HG02870 (cell line): Measurements from ENCODE around the gene TANC1.
"Not testable (repeated sequence)": the region's sequence is repeated elsewhere in the genome, so short reads cannot be mapped to it uniquely, and the experiment has no call there.

Source experiments
- ATAC-seq: cut with Tn5 transposase; IDR thresholded peaks from one replicate; pipeline ENCODE4 v1.9.1; 2021; ENCODE audit warnings: mild to moderate bottlenecking, moderate library complexity; ENCODE audit not compliant: unreplicated experiment

TANC1 gene

DNA sequence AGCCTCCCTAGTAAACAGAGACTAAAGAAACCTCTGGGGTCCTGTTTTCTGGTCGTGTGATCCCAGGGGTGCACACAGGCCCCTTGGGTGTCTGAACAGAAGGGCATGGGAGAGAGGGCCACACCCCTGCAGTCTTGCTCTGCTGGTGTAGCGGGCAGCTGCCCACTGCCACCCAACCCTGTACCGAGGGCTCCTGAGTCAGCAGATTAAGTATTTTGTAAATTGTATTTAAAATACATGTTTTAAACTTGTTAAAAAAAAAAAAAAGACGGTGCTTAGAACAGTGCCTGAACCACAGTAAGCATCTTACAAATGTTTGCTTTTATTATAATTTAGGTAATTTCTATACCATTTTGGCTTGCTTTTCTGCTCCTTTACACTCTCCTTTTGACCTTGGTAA lies 113.7 kb downstream of the TANC1 start:
- no peak for ATAC-seq

DNA sequence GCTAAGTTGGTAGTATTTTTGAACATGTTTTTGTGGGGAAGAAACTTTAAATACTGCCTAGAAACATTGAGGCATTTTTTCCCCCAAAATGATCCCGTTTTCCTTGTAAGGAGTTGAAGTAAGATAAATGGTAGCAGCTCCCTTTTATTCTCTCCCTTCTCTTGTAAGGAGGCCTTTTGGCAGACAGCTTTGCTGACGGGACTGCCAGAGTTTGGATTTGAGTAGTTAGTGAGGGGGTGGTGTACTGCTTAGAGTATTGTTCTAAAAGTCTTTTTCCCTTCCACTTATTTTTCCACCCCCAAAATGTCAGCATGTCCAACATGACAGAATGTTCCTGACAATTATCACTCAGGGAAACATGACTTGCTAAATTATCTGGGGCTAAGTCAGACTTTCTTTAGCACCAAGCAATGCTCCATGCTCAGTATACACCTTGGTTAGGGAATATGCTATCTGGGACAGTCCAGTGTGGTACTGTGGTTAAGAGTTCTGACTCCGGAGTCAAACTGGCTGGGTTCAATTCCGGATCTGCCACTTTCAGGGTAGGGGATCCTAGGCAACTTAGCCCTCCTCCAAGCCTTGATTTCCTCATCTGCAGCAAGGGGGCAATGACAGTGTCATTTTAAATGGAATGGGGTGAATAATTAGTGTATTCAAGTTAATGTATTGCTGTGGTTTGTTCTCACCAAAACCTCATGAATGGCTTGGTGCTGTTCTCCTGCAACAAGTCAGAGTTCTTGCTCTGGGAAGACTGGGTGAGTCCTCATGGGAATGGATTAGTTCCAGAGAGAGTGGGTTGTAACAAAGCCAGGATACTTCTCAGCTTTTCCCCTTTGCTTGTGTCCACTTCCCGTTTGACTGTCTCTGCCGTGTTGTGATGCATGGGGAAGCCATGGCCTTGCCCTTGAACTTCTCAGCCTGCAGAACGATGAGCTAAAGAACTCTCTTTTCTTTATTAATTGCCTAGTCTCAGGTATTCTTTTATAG lies 116.2 kb downstream of the TANC1 start:
- no peak for ATAC-seq

DNA sequence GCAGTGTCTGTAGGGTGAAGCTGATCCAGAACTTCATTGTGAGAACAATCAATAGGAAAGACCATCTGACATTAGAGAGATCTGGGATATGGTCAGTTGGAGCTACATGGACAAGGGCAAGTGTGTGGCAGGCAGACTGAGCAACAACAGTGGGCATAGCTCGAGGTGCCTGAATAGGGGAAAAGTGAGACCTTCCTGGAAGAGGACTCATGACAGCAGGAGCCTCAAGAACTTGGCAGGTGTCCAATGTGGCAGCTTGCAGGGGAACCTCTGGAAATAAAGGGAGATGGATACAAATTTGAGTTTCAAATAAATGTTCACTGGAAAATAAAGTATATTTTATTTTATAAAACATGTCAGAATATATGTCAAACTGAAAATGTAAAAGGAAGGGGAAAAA lies 117.9 kb downstream of the TANC1 start:
- no peak for ATAC-seq

DNA sequence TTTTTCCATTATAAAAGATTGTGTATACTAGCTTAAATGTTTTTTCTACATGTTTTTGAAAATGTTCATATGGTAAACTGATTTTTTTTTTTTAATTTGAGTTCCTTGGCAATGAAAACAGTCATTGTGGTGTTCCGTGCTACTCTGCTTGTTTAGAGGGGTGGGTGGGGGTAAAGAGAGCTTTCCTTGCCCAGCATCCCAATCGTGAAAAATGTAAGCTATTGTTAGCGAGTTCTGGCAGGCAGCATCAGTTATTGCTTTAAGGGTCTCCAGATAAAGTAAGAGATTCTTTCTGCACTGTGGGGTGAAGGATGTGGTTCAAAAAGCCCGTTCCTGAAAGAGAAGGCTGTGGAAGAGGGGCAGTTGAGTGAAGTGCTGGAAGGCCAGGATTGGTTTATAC lies 118.4 kb downstream of the TANC1 start:
- no peak for ATAC-seq

DNA sequence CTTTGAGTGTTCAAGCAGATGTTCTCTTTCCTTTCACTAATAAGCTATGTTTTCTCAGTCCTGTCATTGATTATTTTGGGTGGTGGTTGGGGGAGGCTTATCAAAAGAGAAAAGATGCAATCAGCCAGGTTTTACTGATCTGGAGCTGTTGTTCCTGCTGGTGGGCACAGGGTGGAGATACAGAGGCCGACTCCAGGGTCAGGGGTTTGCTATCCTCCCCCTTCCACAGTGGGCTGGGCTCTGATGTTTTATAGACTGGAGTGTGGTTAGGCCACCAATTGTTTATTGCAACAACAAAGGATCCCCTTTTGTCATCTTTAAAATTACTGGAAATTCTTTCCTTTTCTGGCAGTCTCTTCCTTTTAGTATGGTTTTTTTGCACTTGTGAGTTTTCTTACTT lies 120.5 kb downstream of the TANC1 start:
- no peak for ATAC-seq

DNA sequence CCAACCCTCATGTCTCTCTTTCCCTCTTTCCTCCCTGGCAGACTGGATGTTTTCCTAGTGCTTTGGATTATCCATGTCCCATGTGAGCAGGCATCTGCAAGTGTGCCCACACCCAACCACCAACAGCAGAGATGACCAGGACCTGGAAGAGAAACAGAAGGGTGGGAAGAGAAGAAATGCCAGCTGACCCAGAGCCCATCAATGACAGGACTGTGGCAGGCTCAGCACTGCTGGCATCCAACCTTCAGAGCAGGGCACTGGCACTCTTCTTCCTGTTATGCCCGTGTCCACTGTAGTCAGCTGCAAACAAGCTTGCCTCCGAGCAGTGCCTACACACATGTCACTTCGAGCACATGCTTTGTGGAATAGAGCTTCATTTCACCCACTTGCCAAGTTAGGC lies 121.1 kb downstream of the TANC1 start:
- no peak for ATAC-seq

DNA sequence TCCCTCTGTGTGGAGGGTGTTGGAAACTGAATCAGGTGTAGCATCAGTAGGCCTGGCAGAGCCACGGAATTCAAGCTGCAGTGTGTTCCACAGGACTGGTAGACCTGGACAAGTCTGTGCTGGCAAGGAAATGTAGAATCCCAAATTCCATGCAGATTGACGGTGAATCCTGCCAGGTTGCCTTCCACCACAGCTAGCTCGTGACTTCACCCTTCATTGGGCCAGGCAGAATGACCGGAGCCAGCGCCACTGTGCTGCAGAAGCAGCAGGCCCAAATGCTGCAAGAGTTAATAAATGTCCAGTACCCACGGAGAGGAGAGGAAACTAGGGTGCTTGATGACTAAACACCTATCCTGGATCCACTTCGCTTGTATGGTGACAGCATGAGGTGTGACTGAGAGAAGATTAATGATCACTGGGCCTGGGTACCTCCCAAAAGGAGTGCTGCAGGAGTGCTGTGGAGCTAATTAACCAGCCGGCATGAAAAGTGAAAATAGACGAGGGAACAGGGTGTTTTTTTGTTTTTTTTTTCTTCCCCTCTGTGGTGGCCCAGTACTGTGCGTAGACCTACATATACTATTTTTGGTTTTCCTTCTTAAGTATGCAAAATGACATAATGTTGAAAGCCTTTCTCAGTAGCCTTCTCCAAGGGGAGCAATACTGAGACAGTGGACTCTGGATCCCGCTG lies 122.2 kb downstream of the TANC1 start:
- peak; percentile 74 for ATAC-seq

DNA sequence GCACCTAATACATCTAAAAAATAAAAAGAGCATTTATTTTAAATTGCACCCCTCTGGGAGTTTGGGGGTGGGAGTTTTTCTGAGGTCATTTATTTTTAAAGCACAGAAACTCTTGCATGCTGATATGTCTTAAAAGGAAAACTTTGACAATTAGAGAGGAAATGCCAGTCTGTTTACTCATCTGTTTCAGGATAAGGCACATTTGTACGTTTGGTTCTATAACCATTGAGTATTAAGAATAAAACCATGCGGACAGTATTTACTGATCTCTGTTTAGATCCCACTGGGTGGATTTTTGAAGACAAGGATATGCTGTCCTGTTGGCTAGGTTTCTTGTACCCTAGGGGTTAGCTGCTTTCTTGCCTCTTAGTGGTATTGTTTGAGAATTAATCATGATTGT lies 122.9 kb downstream of the TANC1 start:
- no peak for ATAC-seq

DNA sequence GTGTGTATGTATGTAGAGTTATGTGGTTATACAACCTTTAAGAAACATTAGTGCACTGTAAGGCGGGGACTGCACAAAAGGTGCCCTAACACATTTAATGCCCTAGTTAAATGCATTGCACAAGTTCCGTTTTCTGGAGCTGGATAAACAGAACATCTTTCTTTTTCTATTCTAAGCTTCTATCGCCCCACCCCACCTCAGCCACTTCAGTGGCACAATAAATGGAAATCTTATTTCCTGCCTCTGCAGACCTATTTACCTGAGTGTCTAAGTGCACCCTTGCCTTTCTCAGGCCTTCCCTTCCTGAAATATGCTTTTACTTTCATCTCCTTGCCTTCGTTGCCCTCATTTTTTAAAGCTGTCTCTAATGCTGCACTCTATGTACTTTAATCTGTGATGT lies 123.5 kb downstream of the TANC1 start:
- no peak for ATAC-seq

DNA sequence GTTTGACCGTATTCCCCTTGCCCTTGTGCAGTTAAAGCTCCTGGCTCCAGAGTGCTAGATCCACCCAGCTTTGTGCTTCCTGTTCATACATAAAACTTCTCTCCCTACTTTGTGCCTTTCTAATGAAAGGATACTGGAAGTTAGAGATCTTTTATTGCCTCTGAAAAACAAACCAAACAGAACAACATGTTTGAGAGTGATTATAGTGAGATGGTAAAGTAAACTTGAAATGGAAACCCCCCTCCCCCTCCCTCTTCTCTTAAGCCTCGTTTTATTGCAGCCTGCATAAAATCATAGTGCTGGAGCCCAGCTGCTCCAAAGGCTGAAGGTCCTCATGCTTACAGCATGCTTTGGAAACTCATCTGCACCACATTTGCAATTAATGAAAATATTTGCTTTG lies 125.1 kb downstream of the TANC1 start:
- no peak for ATAC-seq

DNA sequence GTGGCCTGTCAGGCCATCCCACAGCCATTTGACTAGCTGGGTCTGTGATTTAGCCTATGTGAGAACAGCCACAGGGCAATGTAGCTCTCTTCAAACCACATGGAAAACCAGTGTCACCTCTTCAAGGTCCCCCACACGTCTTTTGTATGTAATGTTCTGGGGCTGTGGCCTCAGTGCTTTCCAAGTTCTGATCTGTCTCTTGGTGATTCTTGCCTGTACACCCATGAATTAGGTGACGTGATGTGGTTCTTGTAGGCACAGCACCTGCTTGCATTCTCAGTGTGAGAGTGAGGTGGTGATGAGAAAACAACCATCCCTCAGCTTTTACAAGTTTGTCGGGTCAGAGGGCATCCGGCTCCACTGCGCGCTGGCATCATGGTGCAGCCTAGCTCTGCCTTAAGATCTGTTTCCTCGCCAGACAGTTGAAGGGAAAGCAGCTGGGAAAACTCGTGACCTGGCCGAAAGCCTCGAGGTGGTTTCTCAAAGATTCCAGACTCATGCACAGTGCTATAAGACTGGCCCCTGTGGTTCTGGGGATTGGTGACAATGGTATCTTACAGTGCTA lies 125.8 kb downstream of the TANC1 start:
- ATAC-seq: no peak

DNA sequence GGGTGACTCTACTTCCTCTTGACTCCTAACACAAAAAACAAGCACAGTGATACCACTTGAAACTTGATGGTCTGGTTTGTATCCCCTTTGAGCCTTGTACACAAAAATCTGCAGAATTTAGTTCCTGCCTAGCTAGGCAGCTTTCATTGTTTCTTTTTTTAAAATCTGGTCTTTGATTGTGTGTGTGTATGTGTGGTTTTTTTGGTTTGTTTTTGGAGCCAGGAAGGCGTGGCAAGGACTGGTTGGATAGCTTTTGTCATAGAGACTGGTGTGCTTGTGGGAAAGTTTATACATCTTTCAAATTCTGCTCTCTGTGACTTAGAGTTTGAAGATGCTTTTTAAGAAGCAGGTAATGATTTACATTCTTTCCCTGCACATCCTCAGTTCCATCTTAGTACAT lies 127.4 kb downstream of the TANC1 start:
- ATAC-seq: no peak

DNA sequence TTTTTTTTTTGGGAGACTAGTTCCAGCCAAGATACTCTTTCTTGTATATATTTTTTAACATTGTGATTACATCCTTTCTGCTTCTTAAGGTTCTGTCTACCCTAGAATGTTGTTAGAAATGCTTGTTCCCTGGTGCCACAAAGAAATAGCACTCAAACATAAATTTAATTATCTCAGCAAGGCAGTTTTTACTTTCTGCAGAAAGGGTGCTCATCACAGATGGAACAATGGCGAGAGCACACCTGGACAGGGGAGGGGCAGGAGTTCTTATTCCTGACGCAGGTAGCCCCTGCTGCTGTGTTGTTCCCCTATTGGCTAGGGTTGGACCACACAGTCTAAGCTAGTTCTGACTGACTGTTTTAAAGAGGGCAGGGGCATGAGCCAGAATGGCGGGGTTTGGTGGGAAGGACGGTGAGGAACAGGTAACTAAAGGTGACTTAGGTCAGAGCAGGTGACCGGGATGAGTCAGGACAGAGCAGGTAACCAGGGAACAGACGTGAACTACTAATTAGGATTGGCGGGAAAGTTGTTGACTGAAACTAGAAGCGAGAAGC lies 127.9 kb downstream of the TANC1 start:
- not testable (repeated sequence) for ATAC-seq

DNA sequence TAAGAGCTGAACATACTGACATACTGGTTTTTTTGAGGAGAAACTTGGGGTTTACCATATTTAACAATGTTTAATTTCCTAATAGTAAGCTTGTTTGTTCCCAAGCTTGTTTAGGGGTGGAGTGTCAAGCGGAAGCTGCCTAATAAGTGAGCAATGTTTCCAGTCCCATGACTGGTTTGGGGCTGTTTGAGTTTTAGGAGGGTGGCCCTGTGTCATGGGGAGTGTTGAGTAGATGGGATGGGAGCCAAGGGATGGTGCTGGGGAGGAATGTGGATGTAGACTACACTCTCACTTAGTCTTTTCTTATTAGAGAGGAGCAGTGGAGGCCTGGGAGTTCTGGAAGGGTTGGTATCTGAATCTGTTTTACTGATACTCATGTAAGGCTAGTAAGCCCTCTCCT lies 128.5 kb downstream of the TANC1 start:
- ATAC-seq: no peak

DNA sequence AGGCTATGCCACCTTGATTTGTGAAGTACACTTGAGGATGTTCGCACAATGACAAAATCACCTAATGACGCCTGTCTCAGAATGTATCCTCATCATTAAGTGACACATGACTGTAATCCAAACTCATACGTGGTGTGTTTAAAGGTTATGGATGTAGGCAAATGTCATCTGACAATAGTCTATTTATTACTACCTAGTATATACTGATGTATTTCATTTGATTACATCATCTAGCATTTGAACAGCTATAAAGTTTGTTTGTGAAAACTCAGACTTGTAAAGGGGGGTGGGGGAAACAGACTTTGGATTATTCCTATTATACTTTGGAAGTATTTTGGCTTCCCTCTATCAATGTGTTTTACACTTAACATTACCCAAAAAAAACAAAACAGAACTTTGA lies 129.9 kb downstream of the TANC1 start:
- no peak for ATAC-seq

DNA sequence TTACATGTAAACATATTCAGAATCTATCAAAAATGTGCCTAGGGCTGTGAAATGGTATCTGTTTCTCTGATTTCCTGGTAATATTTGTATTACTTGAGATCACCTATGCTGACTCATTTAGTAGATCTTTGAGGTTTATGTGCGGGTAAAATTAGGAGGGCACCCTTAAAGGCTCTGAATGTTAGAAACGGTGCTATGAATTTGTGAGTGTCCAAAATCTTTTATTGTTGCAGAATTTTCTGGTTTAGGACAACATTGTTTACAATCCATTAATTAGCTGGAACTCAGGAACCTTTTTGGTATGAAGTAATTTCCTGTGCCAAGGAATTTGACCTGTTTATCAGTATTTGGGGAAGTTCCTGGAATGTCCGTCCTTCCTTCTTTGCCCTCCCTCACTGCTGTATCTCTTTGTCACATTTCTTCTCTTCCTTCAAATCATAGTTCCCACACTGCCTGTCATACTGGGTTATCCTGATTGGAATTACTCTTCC lies 130.5 kb downstream of the TANC1 start:
- no peak for ATAC-seq

DNA sequence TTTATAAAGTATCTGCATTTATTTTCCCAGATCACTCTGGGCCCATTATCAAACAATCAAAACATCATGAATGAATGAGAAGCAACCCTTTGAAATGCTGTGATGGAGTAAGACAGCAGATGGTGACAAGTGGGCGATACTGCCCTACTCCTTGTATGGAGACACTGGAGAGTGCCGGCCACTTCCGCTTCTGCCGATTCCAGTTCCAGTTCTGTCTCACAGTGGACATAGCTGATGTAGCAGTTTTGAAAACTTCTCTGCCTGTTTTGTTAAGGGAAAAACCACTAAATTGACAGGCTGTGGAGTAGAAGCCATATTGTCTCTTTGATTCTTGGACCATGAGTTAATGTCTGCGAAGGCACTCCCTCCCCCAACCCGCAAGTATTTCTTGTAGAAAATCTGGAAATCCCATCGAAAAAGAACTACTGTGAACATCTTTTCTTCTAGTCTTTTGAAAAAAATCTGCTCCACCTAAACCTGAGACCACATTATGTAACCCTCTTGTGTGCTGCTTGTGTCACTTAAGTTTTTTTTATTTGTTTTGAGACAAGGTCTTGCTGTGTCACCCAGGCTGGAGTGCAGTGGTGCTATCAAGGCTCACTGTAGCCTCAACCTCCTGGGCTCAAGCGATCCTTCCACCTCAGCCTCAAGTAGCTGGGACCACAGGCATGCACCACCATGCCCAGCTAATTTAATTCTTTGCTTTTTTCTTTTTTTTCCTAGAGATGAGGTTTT lies 133.5 kb downstream of the TANC1 start:
- no peak for ATAC-seq

DNA sequence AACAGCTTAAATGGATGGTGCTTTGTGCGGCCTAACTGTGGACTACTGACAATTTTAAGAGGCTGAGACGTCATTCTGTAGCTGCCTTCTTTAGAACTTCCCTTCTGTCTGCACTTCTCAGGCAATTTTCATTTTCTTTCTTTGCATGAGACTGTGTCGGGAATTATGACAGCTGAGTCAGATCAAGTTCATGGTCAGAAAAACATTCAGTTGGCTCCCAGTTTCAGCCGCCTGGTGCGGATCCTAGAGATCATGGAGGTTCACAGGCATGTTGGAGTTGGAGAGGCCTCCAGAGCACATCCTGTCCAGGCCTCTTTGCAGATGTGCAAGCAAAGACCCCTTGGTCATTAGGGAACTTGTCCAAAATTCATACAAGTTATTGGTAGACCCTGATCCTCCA lies 135.0 kb downstream of the TANC1 start:
- no peak for ATAC-seq

DNA sequence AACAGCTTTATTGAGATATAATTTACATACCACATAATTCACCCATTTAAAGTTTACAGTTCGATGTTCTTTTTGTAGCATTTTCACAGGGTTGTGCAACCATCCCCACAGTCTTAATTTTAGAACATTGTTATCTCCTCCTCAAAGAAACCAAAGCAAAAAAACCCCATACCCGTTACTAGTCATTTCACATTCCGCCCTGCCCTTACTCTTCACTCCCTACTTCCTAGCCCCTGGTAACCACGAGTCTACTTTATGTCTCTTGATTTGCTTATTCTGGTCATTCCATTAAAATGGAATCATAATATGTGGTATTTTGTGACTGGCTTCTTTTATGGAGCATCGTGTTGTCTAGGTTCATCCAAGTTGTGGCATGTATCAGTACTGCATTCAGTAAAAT lies 137.7 kb downstream of the TANC1 start:
- no peak for ATAC-seq

DNA sequence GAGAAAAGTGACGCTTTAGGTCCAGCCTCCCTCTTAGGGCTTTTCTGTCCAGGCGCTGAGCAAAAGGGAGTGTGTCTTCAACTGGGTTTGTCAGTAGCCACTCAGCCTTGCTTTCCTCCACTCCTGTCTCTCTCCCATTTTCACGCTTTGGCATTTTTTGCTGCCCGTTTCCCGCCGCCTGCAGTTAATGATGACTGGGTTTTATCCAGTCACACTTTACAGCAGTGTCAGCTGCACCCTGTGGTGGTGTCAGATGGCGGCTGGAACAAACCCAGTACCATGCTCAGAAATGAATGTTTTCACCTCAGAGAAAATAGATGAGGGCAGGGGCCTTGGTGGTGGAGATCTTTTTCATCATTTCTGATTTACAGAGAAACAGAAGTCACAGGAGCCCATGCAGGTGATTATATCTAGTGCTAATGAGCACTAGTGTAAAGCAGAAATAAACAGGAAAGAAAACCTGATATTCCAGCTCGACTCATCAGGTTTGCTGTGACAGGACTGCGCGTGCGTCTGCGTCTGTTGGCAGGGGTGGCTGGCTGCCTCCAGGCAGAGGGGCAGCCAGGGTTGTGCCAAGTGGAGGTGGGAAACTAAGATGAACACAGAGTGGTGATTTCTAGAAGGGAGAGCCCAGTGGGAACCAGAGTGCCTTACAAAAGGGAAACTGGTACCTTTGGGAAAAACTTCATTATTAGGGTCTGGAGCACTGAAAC lies 139.9 kb downstream of the TANC1 start:
- no peak for ATAC-seq
